ENCODE data around the gene RAB35. TPM values are rescaled to one million over a fixed set of nuclear protein-coding genes. Genes with fewer than 3 reads are reported as not detected.

Gene RAB35
- total and polyA plus RNA-seq, 2 experiments from 2014 or later = 22.6 to 24.0 TPM

GRCh38 chr12:120116792-120117651, 469 bp upstream of the RAB35 start:
- peak overlapping the region; percentile 90 for H3K27ac ChIP-seq
- H2AFZ ChIP-seq = peak overlapping the region; percentile 79
- H3K36me3 ChIP-seq (replicated peaks; ENCODE audit: insufficient read depth, low read depth) = no peaks in the 10 kb centered on the region
- H3K4me1 ChIP-seq (ENCODE audit: insufficient read depth) = peaks cover 27% of the 10 kb centered on the region
- peaks cover 48% of the 10 kb centered on the region for H3K79me2 ChIP-seq
- H3K27me3 ChIP-seq = no peaks in the 10 kb centered on the region
- 2% methylated on average over 55 of the region's 91 CpGs for WGBS (ENCODE audit: low lambda C conversion rate, missing lambda C conversion rate)
- H3K9me3 ChIP-seq (ENCODE audit: low read depth) = no peaks in the 10 kb centered on the region
- peak overlapping the region; percentile 87 for H3K4me3 ChIP-seq
- H4K20me1 ChIP-seq (ENCODE audit: insufficient read depth, poor library complexity, severe bottlenecking) = peaks cover 20% of the 10 kb centered on the region
- TF ChIP-seq EZH2phosphoT487 (IDR thresholded peaks at IDR 0.05; ENCODE audit: low read depth, severe bottlenecking, unreplicated experiment) (no peak), EZH2 (IDR thresholded peaks at IDR 0.05; ENCODE audit: borderline replicate concordance) (no peak), CTCF (IDR thresholded peaks at IDR 0.05; ENCODE audit: poor library complexity) (no peak)
- no peaks in the 10 kb centered on the region for H3K9me2 ChIP-seq (replicated peaks; ENCODE audit: insufficient read depth)
- peak; percentile 97 for DNase-seq (ENCODE audit: low spot score)
- H3K4me2 ChIP-seq = peak overlapping the region; percentile 94

- TF ChIP-seq CTCF (IDR thresholded peaks at IDR 0.05; ENCODE audit: poor library complexity) = no peak
- no peak for TF ChIP-seq EZH2 (IDR thresholded peaks at IDR 0.05; ENCODE audit: borderline replicate concordance)
- no peak for TF ChIP-seq EZH2phosphoT487 (IDR thresholded peaks at IDR 0.05; ENCODE audit: low read depth, severe bottlenecking, unreplicated experiment)
- Histone ChIP-seq H3K9me3 (ENCODE audit: low read depth) (no peaks in the 10 kb centered on the region), H3K4me1 (ENCODE audit: insufficient read depth) (peaks cover 27% of the 10 kb centered on the region), H3K4me3 (peak overlapping the region; percentile 87), H3K4me2 (peak overlapping the region; percentile 95), H3K9me2 (replicated peaks; ENCODE audit: insufficient read depth) (no peaks in the 10 kb centered on the region), H3K27ac (peak overlapping the region; percentile 90), H3K27me3 (no peaks in the 10 kb centered on the region), H4K20me1 (ENCODE audit: insufficient read depth, poor library complexity, severe bottlenecking) (peaks cover 32% of the 10 kb centered on the region), H3K36me3 (replicated peaks; ENCODE audit: insufficient read depth, low read depth) (no peaks in the 10 kb centered on the region), H3K79me2 (peaks cover 59% of the 10 kb centered on the region), H2AFZ (no peak overlapping the region)
- WGBS (ENCODE audit: low lambda C conversion rate, missing lambda C conversion rate) = 46% methylated on average over 12 of the region's 31 CpGs
- peak; percentile 58 for DNase-seq (ENCODE audit: low spot score)
These were observed 687 bp downstream of the RAB35 start for GRCh38 chr12:120115692-120116440.

GRCh38 chr12:120115066-120115465, 1.5 kb downstream of the RAB35 start:
- H3K4me1 ChIP-seq (ENCODE audit: insufficient read depth) = peaks cover 27% of the 10 kb centered on the region
- no peak overlapping the region for H3K4me3 ChIP-seq

More at GRCh38 chr12:120115066-120115465, 1.5 kb downstream of the RAB35 start:
- Histone ChIP-seq H3K27ac (no peak overlapping the region), H3K9me2 (replicated peaks; ENCODE audit: insufficient read depth) (no peaks in the 10 kb centered on the region), H2AFZ (no peak overlapping the region), H3K4me2 (peak overlapping the region; percentile 95), H3K27me3 (no peaks in the 10 kb centered on the region), H4K20me1 (ENCODE audit: insufficient read depth, poor library complexity, severe bottlenecking) (peaks cover 37% of the 10 kb centered on the region), H3K9me3 (ENCODE audit: low read depth) (no peaks in the 10 kb centered on the region), H3K36me3 (replicated peaks; ENCODE audit: insufficient read depth, low read depth) (no peaks in the 10 kb centered on the region), H3K79me2 (peaks cover 66% of the 10 kb centered on the region)
- TF ChIP-seq EZH2 (IDR thresholded peaks at IDR 0.05; ENCODE audit: borderline replicate concordance) (no peak), CTCF (IDR thresholded peaks at IDR 0.05; ENCODE audit: poor library complexity) (no peak), EZH2phosphoT487 (IDR thresholded peaks at IDR 0.05; ENCODE audit: low read depth, severe bottlenecking, unreplicated experiment) (no peak)
- no peak for DNase-seq (ENCODE audit: low spot score)
- WGBS (ENCODE audit: low lambda C conversion rate, missing lambda C conversion rate) = 93% methylated on average over 3 of the region's 3 CpGs
